Lower leg skin (tissue), 3 donors: ENCODE results near the gene EEF1E1.

Source experiments
- POLR2A ChIP-seq, 2 donors: fragments of 450-650 bp; IDR thresholded peaks; one replicate each; pipeline ENCODE4 v1.6.1; 2016 to 2017; ENCODE audit warnings: antibody characterized with exemption in 2 of 2, mild to moderate bottlenecking in 1 of 2, moderate library complexity in 1 of 2
- TF ChIP-seq, protein P1 (sequence below), 3 donors: fragments of 450-650 bp; IDR thresholded peaks; one replicate each; pipeline ENCODE4 v1.5.1; 2016; ENCODE audit warnings: antibody characterized with exemption in 3 of 3, mild to moderate bottlenecking in 3 of 3, moderate library complexity in 2 of 3

GRCh38 chr6:8057793-8058192 is 44.6 kb downstream of the EEF1E1 start:
- TF ChIP-seq, protein P1, sequence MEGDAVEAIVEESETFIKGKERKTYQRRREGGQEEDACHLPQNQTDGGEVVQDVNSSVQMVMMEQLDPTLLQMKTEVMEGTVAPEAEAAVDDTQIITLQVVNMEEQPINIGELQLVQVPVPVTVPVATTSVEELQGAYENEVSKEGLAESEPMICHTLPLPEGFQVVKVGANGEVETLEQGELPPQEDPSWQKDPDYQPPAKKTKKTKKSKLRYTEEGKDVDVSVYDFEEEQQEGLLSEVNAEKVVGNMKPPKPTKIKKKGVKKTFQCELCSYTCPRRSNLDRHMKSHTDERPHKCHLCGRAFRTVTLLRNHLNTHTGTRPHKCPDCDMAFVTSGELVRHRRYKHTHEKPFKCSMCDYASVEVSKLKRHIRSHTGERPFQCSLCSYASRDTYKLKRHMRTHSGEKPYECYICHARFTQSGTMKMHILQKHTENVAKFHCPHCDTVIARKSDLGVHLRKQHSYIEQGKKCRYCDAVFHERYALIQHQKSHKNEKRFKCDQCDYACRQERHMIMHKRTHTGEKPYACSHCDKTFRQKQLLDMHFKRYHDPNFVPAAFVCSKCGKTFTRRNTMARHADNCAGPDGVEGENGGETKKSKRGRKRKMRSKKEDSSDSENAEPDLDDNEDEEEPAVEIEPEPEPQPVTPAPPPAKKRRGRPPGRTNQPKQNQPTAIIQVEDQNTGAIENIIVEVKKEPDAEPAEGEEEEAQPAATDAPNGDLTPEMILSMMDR (IDR thresholded peaks at IDR 0.05), result no peak
- no peak for TF ChIP-seq POLR2A (IDR thresholded peaks at IDR 0.05)
